Muscle layer of colon (tissue), 2 donors: ENCODE measurements around the gene LENG1.

Experiments used
- H3K27ac ChIP-seq: one replicate; pipeline ENCODE4 v1.7.0; 2013; ENCODE audit warnings: low read depth, mild to moderate bottlenecking, low read length, moderate library complexity
- H3K27me3 ChIP-seq, 2 donors: one replicate each; pipeline ENCODE4 v1.7.0; 2013; ENCODE audit warnings: low read length in 2 of 2, mild to moderate bottlenecking in 2 of 2; ENCODE audit not compliant: insufficient read depth in 2 of 2, control insufficient read depth in 1 of 2
- H3K36me3 ChIP-seq: one replicate; pipeline ENCODE4 v1.7.0; 2013; ENCODE audit warnings: mild to moderate bottlenecking, low read length; ENCODE audit not compliant: insufficient read depth
- H3K4me1 ChIP-seq: one replicate; pipeline ENCODE4 v1.7.0; 2013; ENCODE audit warnings: mild to moderate bottlenecking, low read length; ENCODE audit not compliant: insufficient read depth
- H3K4me3 ChIP-seq, 2 donors: one replicate each; pipeline ENCODE4 v1.7.0; 2013; ENCODE audit warnings: low read length in 2 of 2, low read depth in 1 of 2, mild to moderate bottlenecking in 1 of 2, moderate library complexity in 1 of 2
- H3K9ac ChIP-seq: one replicate; pipeline ENCODE4 v1.7.0; 2013; ENCODE audit warnings: low read length
- H3K9me3 ChIP-seq: one replicate; pipeline ENCODE4 v1.7.0; 2013; ENCODE audit warnings: mild to moderate bottlenecking, low read length
- donor health status: abdominal sarcoma.
- donor health status: Adenocarcinoma of cecum.

Gene LENG1

GRCh38 chr19:54133312-54133956 lies 26.1 kb downstream of the LENG1 start:
- Histone ChIP-seq H3K9ac (no peak overlapping the region), H3K9me3 (no peaks in the 10 kb centered on the region), H3K27me3 (no peaks in the 10 kb centered on the region), H3K4me1 (peaks cover 9% of the 10 kb centered on the region), H3K4me3 (no peak overlapping the region), H3K27ac (no peak overlapping the region), H3K36me3 (peaks cover 24% of the 10 kb centered on the region)

GRCh38 chr19:54129617-54129996 lies 29.9 kb downstream of the LENG1 start:
- Histone ChIP-seq H3K4me1 (no peaks in the 10 kb centered on the region), H3K9me3 (no peaks in the 10 kb centered on the region), H3K4me3 (no peak overlapping the region), H3K36me3 (peaks cover 53% of the 10 kb centered on the region), H3K27ac (no peak overlapping the region), H3K27me3 (no peaks in the 10 kb centered on the region), H3K9ac (no peak overlapping the region)

GRCh38 chr19:54128796-54129616 lies 30.5 kb downstream of the LENG1 start:
- Histone ChIP-seq H3K4me1 (no peaks in the 10 kb centered on the region), H3K27me3 (no peaks in the 10 kb centered on the region), H3K9me3 (no peaks in the 10 kb centered on the region), H3K36me3 (peaks cover 57% of the 10 kb centered on the region), H3K9ac (no peak overlapping the region), H3K4me3 (no peak overlapping the region), H3K27ac (no peak overlapping the region)

DNA sequence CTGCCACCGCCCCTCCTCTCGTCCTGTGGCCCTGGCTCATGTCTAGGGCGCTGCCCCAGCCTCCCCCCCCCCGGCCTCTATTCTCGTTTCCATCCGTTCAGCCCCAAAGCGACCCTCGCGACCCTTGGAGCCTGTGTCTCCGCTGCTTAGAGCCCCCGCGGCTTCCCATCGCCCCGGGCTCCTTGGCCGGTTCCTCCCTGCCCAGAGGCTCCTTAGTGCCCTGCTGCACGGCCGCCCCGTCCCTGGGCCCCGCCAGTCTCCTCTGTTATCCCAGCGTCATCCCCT lies 31.1 kb downstream of the LENG1 start:
- no peaks in the 10 kb centered on the region for H3K4me1 ChIP-seq
- H3K4me3 ChIP-seq, result no peak overlapping the region
- H3K36me3 ChIP-seq, result peaks cover 63% of the 10 kb centered on the region
- H3K9me3 ChIP-seq, result no peaks in the 10 kb centered on the region
- H3K27ac ChIP-seq, result no peak overlapping the region
- H3K9ac ChIP-seq, result no peak overlapping the region
- no peaks in the 10 kb centered on the region for H3K27me3 ChIP-seq

GRCh38 chr19:54127688-54128440 lies 31.7 kb downstream of the LENG1 start:
- H3K4me1 ChIP-seq, result no peaks in the 10 kb centered on the region
- no peak overlapping the region for H3K27ac ChIP-seq
- H3K9me3 ChIP-seq, result no peaks in the 10 kb centered on the region
- no peaks in the 10 kb centered on the region for H3K27me3 ChIP-seq
- H3K4me3 ChIP-seq, result no peak overlapping the region
- no peak overlapping the region for H3K9ac ChIP-seq
- peaks cover 68% of the 10 kb centered on the region for H3K36me3 ChIP-seq

DNA sequence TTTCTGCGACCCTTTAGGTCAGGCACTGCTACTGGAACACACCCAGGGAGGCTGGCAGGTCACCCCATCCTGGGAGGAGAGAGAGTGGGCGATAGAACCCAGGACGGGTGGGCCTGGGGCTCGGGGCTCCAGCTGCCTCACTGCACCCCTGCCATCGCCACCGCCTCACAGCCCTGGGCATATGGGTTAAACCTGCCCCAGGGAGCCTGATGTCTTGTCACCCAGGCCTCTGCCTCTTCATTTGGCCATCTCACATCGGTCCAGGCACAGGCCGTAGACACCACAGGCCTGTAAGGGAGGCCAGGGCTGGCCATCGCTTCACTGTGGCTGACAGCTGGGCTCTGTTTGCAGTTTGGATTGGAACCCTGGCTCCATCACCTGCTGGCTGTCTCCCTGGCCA lies 33.8 kb downstream of the LENG1 start:
- H3K36me3 ChIP-seq, result peaks cover 70% of the 10 kb centered on the region
- no peak overlapping the region for H3K9ac ChIP-seq
- H3K27ac ChIP-seq, result no peak overlapping the region
- H3K4me3 ChIP-seq, result no peak overlapping the region
- H3K27me3 ChIP-seq, result no peaks in the 10 kb centered on the region
- H3K4me1 ChIP-seq, result no peaks in the 10 kb centered on the region
- H3K9me3 ChIP-seq, result no peaks in the 10 kb centered on the region

DNA sequence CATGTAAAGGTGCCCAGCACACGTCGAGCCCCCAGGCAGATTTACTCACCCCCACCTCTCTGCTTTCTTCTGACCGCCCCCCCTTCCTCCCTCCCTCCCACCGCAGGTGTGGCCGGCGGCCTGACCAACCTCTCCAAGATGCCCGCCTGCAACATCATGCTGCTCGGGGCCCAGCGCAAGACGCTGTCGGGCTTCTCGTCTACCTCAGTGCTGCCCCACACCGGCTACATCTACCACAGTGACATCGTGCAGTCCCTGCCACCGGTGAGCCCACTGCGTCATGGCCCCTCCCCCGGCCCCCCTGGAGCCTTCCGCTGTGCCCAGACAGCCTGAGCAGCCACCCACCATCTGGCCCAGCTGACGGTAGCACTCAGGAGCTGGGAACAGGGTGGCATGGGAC lies 35.1 kb downstream of the LENG1 start:
- H3K27ac ChIP-seq, result no peak overlapping the region
- no peaks in the 10 kb centered on the region for H3K4me1 ChIP-seq
- H3K9ac ChIP-seq, result no peak overlapping the region
- H3K9me3 ChIP-seq, result no peaks in the 10 kb centered on the region
- peaks cover 74% of the 10 kb centered on the region for H3K36me3 ChIP-seq
- H3K27me3 ChIP-seq, result no peaks in the 10 kb centered on the region
- no peak overlapping the region for H3K4me3 ChIP-seq

DNA sequence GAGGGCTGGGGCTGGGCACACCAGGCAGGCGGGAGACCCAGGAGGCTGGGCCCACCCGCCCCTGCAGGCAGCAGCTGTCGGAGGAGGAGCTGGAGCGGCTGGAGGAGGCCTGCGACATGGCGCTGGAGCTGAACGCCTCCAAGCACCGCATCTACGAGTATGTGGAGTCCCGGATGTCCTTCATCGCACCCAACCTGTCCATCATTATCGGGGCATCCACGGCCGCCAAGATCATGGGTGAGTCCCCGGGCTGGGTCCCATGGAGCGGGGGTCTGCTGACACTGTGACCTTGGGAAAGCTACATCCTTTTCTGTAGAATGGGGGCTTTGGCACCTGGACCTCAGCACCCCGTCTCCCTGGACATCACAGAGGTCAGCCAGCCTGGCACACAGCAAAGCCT lies 35.8 kb downstream of the LENG1 start:
- Histone ChIP-seq H3K27me3 (no peaks in the 10 kb centered on the region), H3K4me3 (no peak overlapping the region), H3K27ac (no peak overlapping the region), H3K4me1 (no peaks in the 10 kb centered on the region), H3K9ac (no peak overlapping the region), H3K36me3 (peaks cover 70% of the 10 kb centered on the region), H3K9me3 (no peaks in the 10 kb centered on the region)

DNA sequence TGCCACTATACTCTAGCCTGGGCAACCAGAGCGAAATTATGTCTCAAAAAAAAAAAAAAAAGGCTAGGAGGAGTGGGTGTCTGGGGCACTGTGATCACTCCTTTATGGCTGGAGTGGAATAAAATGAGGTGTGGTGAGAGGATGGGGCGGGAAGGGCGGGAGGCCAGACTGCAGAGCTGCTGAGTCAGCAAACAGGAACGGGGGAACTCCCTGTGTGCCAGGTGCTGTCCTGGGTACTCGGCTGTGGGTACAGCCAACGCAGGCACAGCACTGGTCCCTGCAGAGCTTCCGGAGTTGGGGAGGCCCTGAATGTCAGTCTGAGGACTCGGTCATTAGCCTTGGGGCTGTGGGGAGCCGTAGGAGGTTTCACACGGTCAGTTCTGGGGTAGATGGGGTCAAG lies 38.3 kb downstream of the LENG1 start:
- no peak overlapping the region for H3K9ac ChIP-seq
- H3K9me3 ChIP-seq, result no peaks in the 10 kb centered on the region
- no peak overlapping the region for H3K27ac ChIP-seq
- H3K36me3 ChIP-seq, result peaks cover 54% of the 10 kb centered on the region
- H3K27me3 ChIP-seq, result no peaks in the 10 kb centered on the region
- H3K4me1 ChIP-seq, result peaks cover 7% of the 10 kb centered on the region
- H3K4me3 ChIP-seq, result no peak overlapping the region

DNA sequence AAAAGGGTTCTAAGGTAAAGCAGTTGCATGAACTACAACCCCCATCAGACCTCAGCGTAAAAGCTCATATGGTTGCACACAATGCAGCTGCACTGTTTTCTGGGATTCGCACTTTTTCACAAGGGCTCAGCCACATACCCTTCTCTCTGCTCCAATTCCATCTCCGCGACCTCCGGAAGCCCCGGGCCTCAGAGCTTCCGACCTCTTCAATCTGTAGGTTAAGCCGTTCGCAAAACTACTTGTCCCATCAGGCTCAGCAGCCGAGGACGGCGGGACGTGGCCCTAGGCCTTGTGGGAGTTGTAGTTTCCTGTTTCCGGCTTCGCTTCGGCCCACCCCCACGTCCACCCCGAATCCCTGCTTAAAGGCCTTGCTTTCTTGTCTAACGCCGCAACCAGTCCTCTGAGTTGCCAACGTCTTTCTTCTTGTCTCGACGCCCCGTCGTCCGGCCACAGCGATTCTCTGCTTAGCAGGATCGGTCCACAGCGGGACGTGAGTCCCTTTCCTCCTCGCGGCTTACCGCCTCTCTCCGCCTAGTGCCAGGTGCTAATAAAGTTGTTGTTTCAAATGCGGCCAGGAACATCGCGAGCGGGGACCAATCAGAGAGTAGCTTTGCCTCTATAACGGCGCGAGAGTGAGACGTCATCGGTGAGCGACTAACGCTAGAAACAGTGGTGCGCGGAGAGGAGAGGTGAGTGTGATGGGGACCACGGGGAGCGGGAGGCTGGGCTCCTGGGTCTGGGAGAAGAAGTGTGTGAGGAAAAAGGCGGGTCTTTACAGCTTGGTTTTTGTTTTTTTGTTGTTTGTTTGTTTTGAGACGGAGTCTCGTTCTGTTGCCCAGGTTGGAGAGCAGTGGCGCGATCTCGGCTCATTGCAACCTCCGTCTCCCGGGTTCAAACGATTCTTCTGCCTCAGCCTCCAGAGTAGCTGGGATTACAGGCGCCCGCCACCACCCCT lies 44.1 kb downstream of the LENG1 start, which contains the start of the genes PRPF31 and TFPT:
PRPF31 (plus strand) TSS at position 646 of the 955 bp plus-strand sequence. CDS start 2,525 bp downstream, outside the sequence.
TFPT (minus strand) TSS at position 549 of the 955 bp plus-strand sequence; CDS start at position 161, 388 bp downstream.
- Histone ChIP-seq H3K9me3 (no peaks in the 10 kb centered on the region), H3K36me3 (peaks cover 18% of the 10 kb centered on the region), H3K9ac (peak within 1 kb of the TSS; percentile 75), H3K27me3 (no peaks in the 10 kb centered on the region), H3K4me3 (peak within 1 kb of the TSS; percentile 85 to 95), H3K4me1 (peaks cover 21% of the 10 kb centered on the region), H3K27ac (peak within 1 kb of the TSS; percentile 99)
